CD4-positive, alpha-beta T cell (primary cell): ENCODE results near the gene MORN5. TPM values are rescaled to one million over a fixed set of nuclear protein-coding genes. Genes with fewer than 3 reads are reported as not detected.
A peak's percentile ranks its signal among the peaks of the same experiment; 100 is the strongest.

Source experiments
- ATAC-seq: fragments of 200-7000 bp; cut with Tn5 transposase; one replicate; pipeline ENCODE4 v1.10.0; 2022; ENCODE audit warnings: mild to moderate bottlenecking; ENCODE audit not compliant: poor library complexity
- CTCF ChIA-PET: fragments of 350-600 bp; sonication (Branson Sonifier 250); formaldehyde crosslinking; loops from one replicate; lab custom pipeline; 2021; ENCODE audit warnings: antibody characterized with exemption, inconsistent platforms; lab: Charles Lee
- POLR2A ChIA-PET: fragments of 350-600 bp; sonication (Branson Sonifier 250); formaldehyde crosslinking; loops from one replicate; lab custom pipeline; 2021; ENCODE audit warnings: antibody characterized with exemption, inconsistent platforms; lab: Charles Lee
- DNase-seq, 14 experiments: peaks; one replicate each; pipeline ENCODE4 v3.0.0-alpha.2; 2013 to 2020; ENCODE audit warnings: mixed read lengths in 2 of 14
- H3K27ac ChIP-seq, 2 donors: one replicate each; pipeline versions ENCODE4 v1.5.1 to v1.7.0; 2013; ENCODE audit warnings: low read length in 2 of 2, low read depth in 1 of 2, mild to moderate bottlenecking in 1 of 2
- H3K27me3 ChIP-seq, 2 experiments: 1 replicate in 1 of 2; 2 replicates in 1 of 2; pipeline versions ENCODE4 v1.6.1 to v1.7.0; 2013; ENCODE audit warnings: low read length in 2 of 2, control low read depth in 1 of 2, mild to moderate bottlenecking in 1 of 2, moderate library complexity in 1 of 2; ENCODE audit not compliant: insufficient read depth in 2 of 2, control insufficient read depth in 1 of 2
- H3K36me3 ChIP-seq: one replicate; pipeline ENCODE4 v1.6.1; 2013; ENCODE audit warnings: low read length, control low read depth; ENCODE audit not compliant: insufficient read depth
- H3K4me1 ChIP-seq: one replicate; pipeline ENCODE4 v1.6.1; 2013; ENCODE audit warnings: low read length, control low read depth; ENCODE audit not compliant: insufficient read depth
- H3K4me3 ChIP-seq: one replicate; pipeline ENCODE4 v1.5.1; 2013; ENCODE audit warnings: mild to moderate bottlenecking, low read length, moderate library complexity
- H3K9me3 ChIP-seq, 2 experiments: 1 replicate in 1 of 2; 2 replicates in 1 of 2; pipeline versions ENCODE4 v1.6.1 to v1.7.0; 2013; ENCODE audit warnings: low read length in 2 of 2, mild to moderate bottlenecking in 2 of 2, control low read depth in 1 of 2, moderate library complexity in 1 of 2; ENCODE audit not compliant: control insufficient read depth in 1 of 2, insufficient read depth in 1 of 2
- H3K27ac Mint-ChIP-seq: one replicate; pipeline ENCODE4 v1.8.0; 2020; ENCODE audit warnings: mixed read lengths
- H3K27me3 Mint-ChIP-seq: one replicate; pipeline ENCODE4 v1.8.0; 2021; ENCODE audit warnings: mixed read lengths
- H3K36me3 Mint-ChIP-seq: one replicate; pipeline ENCODE4 v1.8.0; 2021; ENCODE audit warnings: low read depth, mixed read lengths
- H3K4me1 Mint-ChIP-seq: one replicate; pipeline ENCODE4 v1.8.0; 2021; ENCODE audit warnings: low read depth, mixed read lengths
- H3K4me3 Mint-ChIP-seq: one replicate; pipeline ENCODE4 v1.8.0; 2020; ENCODE audit warnings: mild to moderate bottlenecking, mixed read lengths
- H3K9me3 Mint-ChIP-seq: one replicate; pipeline ENCODE4 v1.8.0; 2020; ENCODE audit warnings: mixed read lengths
- CTCF ChIP-seq: fragments of 200-600 bp; IDR thresholded peaks from one replicate; pipeline ENCODE4 v1.8.0; 2022; ENCODE audit warnings: antibody characterized with exemption, mild to moderate bottlenecking
- intact Hi-C, 2 experiments: fragments of 100-400 bp; cut with DNase I in 1 of 2; cut with micrococcal nuclease in 1 of 2; formaldehyde crosslinking; loops; one replicate each; pipeline versions ENCODE4 v1.15.1 to v1.9.0; 2023 to 2025; cut with DNase I, micrococcal nuclease
- total RNA-seq, 174 experiments: library from RNA in 2 of 174; stranded (reverse) in 2 of 174; gene quantifications; one replicate each; pipeline ENCODE4 v1.2.3 and lab custom pipeline; 2021 to 2026

Gene MORN5
- total RNA-seq, 2 experiments from 2014 or later, result not detected

GRCh38 chr9:122128007-122128968 is 31.4 kb upstream of the MORN5 start:
- Mint-ChIP-seq H3K27ac (no peak overlapping the region), H3K36me3 (no peaks in the 10 kb centered on the region), H3K27me3 (peaks cover 52% of the 10 kb centered on the region), H3K4me1 (peaks cover 16% of the 10 kb centered on the region), H3K4me3 (no peak overlapping the region), H3K9me3 (no peaks in the 10 kb centered on the region)
- TF ChIP-seq CTCF, result no peak
- H3K4me1 ChIP-seq, result peaks cover 32% of the 10 kb centered on the region
- H3K4me3 ChIP-seq, result no peak overlapping the region
- no peaks in the 10 kb centered on the region for H3K36me3 ChIP-seq
- DNase-seq, result peak in 5 of 14 experiments; percentile 18 to 44 (median 26)
- intact Hi-C loops, result no loop called here
- no peak overlapping the region for H3K27ac ChIP-seq
- peaks cover 18 to 31% of the 10 kb centered on the region in 2 experiments for H3K27me3 ChIP-seq
- peaks cover 0 to 6% of the 10 kb centered on the region in 2 experiments for H3K9me3 ChIP-seq
- POLR2A ChIA-PET, result no interaction called here
- ATAC-seq, result peak; percentile 44
- CTCF ChIA-PET, result interaction anchor here (2.4 kb wide), 1 partner anchor 29 kb away, joined by 6 read pairs; no protein-coding TSS in a partner anchor

GRCh38 chr9:122128969-122129343 is 30.8 kb upstream of the MORN5 start:
- peaks cover 32% of the 10 kb centered on the region for H3K4me1 ChIP-seq
- peaks cover 0 to 6% of the 10 kb centered on the region in 2 experiments for H3K9me3 ChIP-seq
- no peak overlapping the region for H3K27ac ChIP-seq
- no peak for TF ChIP-seq CTCF
- H3K36me3 ChIP-seq, result no peaks in the 10 kb centered on the region
- Mint-ChIP-seq H3K27me3 (peaks cover 51% of the 10 kb centered on the region), H3K27ac (no peak overlapping the region), H3K9me3 (no peaks in the 10 kb centered on the region), H3K36me3 (no peaks in the 10 kb centered on the region), H3K4me3 (no peak overlapping the region), H3K4me1 (peaks cover 16% of the 10 kb centered on the region)
- CTCF ChIA-PET, result interaction anchor here (2.4 kb wide), 1 partner anchor 30 kb away, joined by 6 read pairs; no protein-coding TSS in a partner anchor
- POLR2A ChIA-PET, result no interaction called here
- no peak for DNase-seq
- intact Hi-C loops, result no loop called here
- no peak for ATAC-seq
- no peak overlapping the region for H3K4me3 ChIP-seq
- H3K27me3 ChIP-seq, result peaks cover 18 to 31% of the 10 kb centered on the region in 2 experiments

GRCh38 chr9:122129969-122130368 is 29.7 kb upstream of the MORN5 start:
- H3K27ac ChIP-seq, result no peak overlapping the region
- no peak for TF ChIP-seq CTCF
- DNase-seq (no peak), ATAC-seq (no peak)
- peaks cover 0 to 6% of the 10 kb centered on the region in 2 experiments for H3K9me3 ChIP-seq
- no peak overlapping the region for H3K4me3 ChIP-seq
- H3K27me3 Mint-ChIP-seq, result peaks cover 41% of the 10 kb centered on the region
- H3K4me3 Mint-ChIP-seq, result no peak overlapping the region
- peaks cover 15% of the 10 kb centered on the region for H3K4me1 Mint-ChIP-seq
- peaks cover 31% of the 10 kb centered on the region for H3K4me1 ChIP-seq
- CTCF ChIA-PET, result no interaction called here
- POLR2A ChIA-PET, result no interaction called here
- H3K36me3 ChIP-seq, result no peaks in the 10 kb centered on the region
- peaks cover 18 to 31% of the 10 kb centered on the region in 2 experiments for H3K27me3 ChIP-seq
- intact Hi-C loops, result no loop called here
- H3K36me3 Mint-ChIP-seq, result no peaks in the 10 kb centered on the region
- H3K9me3 Mint-ChIP-seq, result no peaks in the 10 kb centered on the region
- H3K27ac Mint-ChIP-seq, result no peak overlapping the region
